K562 (cell line): ENCODE results near the gene RAP1GAP2. TPM values are rescaled to one million over a fixed set of nuclear protein-coding genes. Genes with fewer than 3 reads are reported as not detected.

Source experiments
- ATAC-seq: fragments of 200-7000 bp; cut with Tn5 transposase; 3 replicates; pipeline ENCODE4 v1.9.1; 2020; ENCODE audit warnings: moderate library complexity
- BruUV-seq: library from RNA; stranded (reverse); fragments of 400-500 nt; replicated peaks from 2 replicates; lab custom pipeline; 2021; lab: Mats Ljungman, UMichigan
- CTCF ChIA-PET: fragments of 300-600 bp; formaldehyde crosslinking; extraction: SDS; loops from one replicate; lab custom pipeline; 2021; ENCODE audit warnings: low intra/inter-chr PET ratio; lab: Yijun Ruan, JAX
- POLR2A ChIA-PET: fragments of 300-600, 350-650 bp; sonication (Branson Sonifier 250); formaldehyde crosslinking; extraction: SDS; loops from one replicate; lab custom pipeline; 2021; ENCODE audit warnings: antibody characterized with exemption, inconsistent platforms; lab: Yijun Ruan, JAX
- DNase-seq, 4 experiments: peaks; one replicate each; pipeline versions ENCODE4 v3.0.0 to v3.0.0-alpha.2; 2011 to 2018; ENCODE audit warnings: low spot score in 3 of 4, mixed read lengths in 3 of 4; ENCODE audit errors: extremely low read depth in 1 of 4
- FAIRE-seq: peaks from 2 replicates; lab custom pipeline; 2011; peaks lifted over from hg19 to GRCh38; lab: Jason Lieb, UNC
- H2AFZ ChIP-seq: 2 replicates; pipeline ENCODE4 v1.6.0; 2011; ENCODE audit warnings: low read depth, low read length, control low read depth, inconsistent platforms
- H3K27ac ChIP-seq: fragments of 200-600 bp; 3 replicates; pipeline ENCODE4 v1.8.0; 2011; ENCODE audit warnings: low read depth, mild to moderate bottlenecking, control low read depth, inconsistent platforms, low read length, moderate library complexity, mixed read lengths; ENCODE audit errors: extremely low read depth
- H3K27me3 ChIP-seq, 2 experiments: fragments of 300-600 bp in 1 of 2; 2 replicates in 1 of 2; 3 replicates in 1 of 2; pipeline versions ENCODE4 v1.6.0 to v1.8.0; 2011; ENCODE audit warnings: inconsistent platforms in 2 of 2, low read length in 2 of 2, mild to moderate bottlenecking in 1 of 2, mixed read lengths in 1 of 2, moderate library complexity in 1 of 2; ENCODE audit not compliant: control insufficient read depth in 2 of 2, insufficient read depth in 2 of 2
- H3K36me3 ChIP-seq: fragments of 300-600 bp; 3 replicates; pipeline ENCODE4 v1.8.0; 2011; ENCODE audit warnings: mild to moderate bottlenecking, low read length, inconsistent platforms; ENCODE audit not compliant: control insufficient read depth, insufficient read depth
- H3K4me1 ChIP-seq, 2 experiments: fragments of 200-600 bp in 1 of 2; replicated peaks in 1 of 2; 2 replicates in 1 of 2; 3 replicates in 1 of 2; pipeline versions ENCODE4 v1.5.1 to v1.8.0; 2011; ENCODE audit warnings: inconsistent platforms in 2 of 2, low read length in 2 of 2, mild to moderate bottlenecking in 1 of 2, mixed read lengths in 1 of 2, moderate library complexity in 1 of 2; ENCODE audit not compliant: control insufficient read depth in 2 of 2, insufficient read depth in 2 of 2
- H3K4me2 ChIP-seq: 2 replicates; pipeline ENCODE4 v1.6.1; 2011; ENCODE audit warnings: low read length, control low read depth, inconsistent platforms, mixed read lengths; ENCODE audit not compliant: insufficient read depth
- H3K4me3 ChIP-seq: fragments of 200-600 bp; sonication (generic), shearing (Covaris generic); 2 replicates; pipeline ENCODE4 v1.5.1; 2016; ENCODE audit warnings: control low read depth, inconsistent platforms
- H3K79me2 ChIP-seq: fragments of 200-600 bp; 3 replicates; pipeline ENCODE4 v1.8.0; 2011; ENCODE audit warnings: low read length, inconsistent platforms; ENCODE audit not compliant: control insufficient read depth, insufficient read depth
- H3K9ac ChIP-seq, 2 experiments: 2 replicates each; pipeline versions ENCODE4 v1.6.0 to v1.6.1; 2011; ENCODE audit warnings: low read depth in 2 of 2, low read length in 2 of 2, control low read depth in 1 of 2, inconsistent platforms in 1 of 2, mild to moderate bottlenecking in 1 of 2, mixed read lengths in 1 of 2; ENCODE audit not compliant: insufficient read depth in 1 of 2
- H3K9me1 ChIP-seq: one replicate; pipeline ENCODE4 v1.6.0; 2011; ENCODE audit warnings: inconsistent platforms, mild to moderate bottlenecking, low read length, moderate library complexity; ENCODE audit not compliant: control insufficient read depth, insufficient read depth
- H3K9me3 ChIP-seq: replicated peaks from 2 replicates; pipeline ENCODE4 v1.5.1; 2011; ENCODE audit warnings: low read depth, low read length, inconsistent platforms; ENCODE audit not compliant: control insufficient read depth, insufficient read depth
- H4K20me1 ChIP-seq: replicated peaks from 2 replicates; pipeline ENCODE4 v1.6.1; 2011; ENCODE audit warnings: low read length, inconsistent platforms, mixed read lengths; ENCODE audit not compliant: control insufficient read depth, insufficient read depth
- EGR1 ChIP-seq: fragments of 450-650 bp; conservative IDR thresholded peaks from 2 replicates; pipeline ENCODE4 v1.6.1; 2017; ENCODE audit warnings: mild to moderate bottlenecking
- HNRNPH1 ChIP-seq: fragments of 200-400 bp; formaldehyde crosslinking; optimal IDR thresholded peaks from 2 replicates; pipeline ENCODE3; 2017; ENCODE audit warnings: low read depth, mild to moderate bottlenecking, low read length, moderate library complexity
- WGBS: fragments of 100-300 bp; shearing (Covaris generic); methylation state at CpG from one replicate; pipeline ENCODE4 v1.1.6; 2016; ENCODE audit warnings: low coverage, mixed read lengths; ENCODE audit not compliant: insufficient coverage; ENCODE audit errors: missing lambda C conversion rate; 5-methylcytosine and 5-hydroxymethylcytosine counted together
- in situ Hi-C: fragments of 300-500 bp; cut with MboI; formaldehyde crosslinking; loops from 4 replicates; pipeline ENCODE4 v1.15.0; 2018; ENCODE audit warnings: inconsistent platforms, mixed read lengths
- intact Hi-C: fragments of 100-400 bp; cut with micrococcal nuclease; formaldehyde crosslinking; loops from 2 replicates; pipeline ENCODE4 v1.14.2; 2022
- polyA plus RNA-seq, 8 experiments: library from polyadenylated mRNA; depleted of rRNA in 4 of 8; stranded (reverse) in 5 of 8; unstranded in 3 of 8; fragments of >200 nt; fragmentation: Nextera tagmentation in 2 of 8; fragmentation: Illumina TruSeq in 1 of 8; extraction: Ambion mirVana in 2 of 8; extraction: Trizol in 1 of 8; gene quantifications; 2 replicates each; pipeline versions ENCODE4 v1.2.1 to v1.2.3, GENCODE V29; 2011 to 2014; ENCODE audit warnings: inconsistent platforms in 1 of 8, missing spikeins in 1 of 8
- total RNA-seq, 7 experiments: library from RNA; depleted of rRNA in 6 of 7; stranded (reverse); fragments of >200 nt in 6 of 7; fragmentation: Illumina TruSeq in 2 of 7; extraction: Trizol in 2 of 7; gene quantifications; 2 replicates each; pipeline versions ENCODE4 v1.2.1 to v1.2.3, GENCODE V29; 2011 to 2021; ENCODE audit warnings: low replicate concordance in 1 of 7
- TF ChIP-seq, protein P1 (sequence below): fragments of 450-650 bp; IDR thresholded peaks from 2 replicates; pipeline ENCODE4 v1.6.1; 2016; ENCODE audit warnings: missing biosample characterization, missing genetic modification characterization
- TF ChIP-seq, protein P2 (sequence below), 2 experiments: fragments of 250-450 bp in 1 of 2; fragments of 450-650 bp in 1 of 2; sonication (Bioruptor Pico) in 1 of 2; IDR thresholded peaks; 2 replicates each; pipeline versions ENCODE4 v1.6.1 to v1.8.0; 2016 to 2021; ENCODE audit warnings: mild to moderate bottlenecking in 2 of 2, moderate library complexity in 2 of 2, missing compliant biosample characterization in 1 of 2, missing genetic modification characterization in 1 of 2
- TF ChIP-seq, protein P3 (sequence below): sonication (generic); formaldehyde crosslinking; IDR thresholded peaks from 2 replicates; pipeline ENCODE4 v1.8.0; 2023; ENCODE audit warnings: mild to moderate bottlenecking, missing genetic modification reagents
- TF ChIP-seq, protein P4 (sequence below): fragments of 250-450 bp; sonication (Bioruptor Pico); IDR thresholded peaks from 2 replicates; pipeline ENCODE4 v1.8.0; 2021; ENCODE audit warnings: mild to moderate bottlenecking, moderate library complexity
- TF ChIP-seq, protein P5 (sequence below): fragments of 150-350 bp; IDR thresholded peaks from 2 replicates; pipeline ENCODE4 v1.6.1; 2014; ENCODE audit warnings: low read depth, mild to moderate bottlenecking, low read length, borderline replicate concordance

The RAP1GAP2 gene
- total and polyA plus RNA-seq, 9 of the 15 experiments (the other 6 are each of a cell fraction or from before 2014, with no cell fraction given): 0.01 to 1.3 (median 0.42) TPM; not detected in 1

DNA sequence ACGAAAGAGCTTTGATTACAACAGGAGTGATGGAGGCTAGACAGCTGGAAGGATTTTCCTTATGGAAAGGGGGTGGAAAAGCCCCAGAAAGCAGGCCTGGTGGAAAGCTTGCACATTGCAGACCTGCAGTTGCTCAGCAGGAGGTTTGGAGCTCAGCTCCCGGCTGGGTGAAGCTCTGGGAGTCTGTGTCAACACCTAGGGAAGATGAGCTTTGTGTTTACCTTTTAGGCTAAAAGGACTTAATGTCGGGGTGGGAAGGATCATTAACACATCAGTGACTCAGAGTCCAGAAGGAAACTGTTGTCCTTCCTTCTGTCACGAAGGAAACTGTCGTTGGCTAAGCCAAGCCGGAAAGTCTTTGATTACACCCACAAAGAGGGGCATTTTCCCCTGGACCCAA is 48.2 kb downstream of the RAP1GAP2 start:
- no peak overlapping the region for H3K4me3 ChIP-seq
- ChIA-PET POLR2A (no interaction called here), CTCF (no interaction called here)
- no peak for TF ChIP-seq HNRNPH1
- TF ChIP-seq, protein P1, sequence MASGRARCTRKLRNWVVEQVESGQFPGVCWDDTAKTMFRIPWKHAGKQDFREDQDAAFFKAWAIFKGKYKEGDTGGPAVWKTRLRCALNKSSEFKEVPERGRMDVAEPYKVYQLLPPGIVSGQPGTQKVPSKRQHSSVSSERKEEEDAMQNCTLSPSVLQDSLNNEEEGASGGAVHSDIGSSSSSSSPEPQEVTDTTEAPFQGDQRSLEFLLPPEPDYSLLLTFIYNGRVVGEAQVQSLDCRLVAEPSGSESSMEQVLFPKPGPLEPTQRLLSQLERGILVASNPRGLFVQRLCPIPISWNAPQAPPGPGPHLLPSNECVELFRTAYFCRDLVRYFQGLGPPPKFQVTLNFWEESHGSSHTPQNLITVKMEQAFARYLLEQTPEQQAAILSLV (tag): no peak
- TF ChIP-seq, protein P2, sequence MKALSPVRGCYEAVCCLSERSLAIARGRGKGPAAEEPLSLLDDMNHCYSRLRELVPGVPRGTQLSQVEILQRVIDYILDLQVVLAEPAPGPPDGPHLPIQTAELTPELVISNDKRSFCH (CRISPR knock-in tag; IDR thresholded peaks at IDR 0.05): no peak
- TF ChIP-seq, protein P2 (tag; IDR thresholded peaks at IDR 0.05): no peak
- TF ChIP-seq, protein P3, sequence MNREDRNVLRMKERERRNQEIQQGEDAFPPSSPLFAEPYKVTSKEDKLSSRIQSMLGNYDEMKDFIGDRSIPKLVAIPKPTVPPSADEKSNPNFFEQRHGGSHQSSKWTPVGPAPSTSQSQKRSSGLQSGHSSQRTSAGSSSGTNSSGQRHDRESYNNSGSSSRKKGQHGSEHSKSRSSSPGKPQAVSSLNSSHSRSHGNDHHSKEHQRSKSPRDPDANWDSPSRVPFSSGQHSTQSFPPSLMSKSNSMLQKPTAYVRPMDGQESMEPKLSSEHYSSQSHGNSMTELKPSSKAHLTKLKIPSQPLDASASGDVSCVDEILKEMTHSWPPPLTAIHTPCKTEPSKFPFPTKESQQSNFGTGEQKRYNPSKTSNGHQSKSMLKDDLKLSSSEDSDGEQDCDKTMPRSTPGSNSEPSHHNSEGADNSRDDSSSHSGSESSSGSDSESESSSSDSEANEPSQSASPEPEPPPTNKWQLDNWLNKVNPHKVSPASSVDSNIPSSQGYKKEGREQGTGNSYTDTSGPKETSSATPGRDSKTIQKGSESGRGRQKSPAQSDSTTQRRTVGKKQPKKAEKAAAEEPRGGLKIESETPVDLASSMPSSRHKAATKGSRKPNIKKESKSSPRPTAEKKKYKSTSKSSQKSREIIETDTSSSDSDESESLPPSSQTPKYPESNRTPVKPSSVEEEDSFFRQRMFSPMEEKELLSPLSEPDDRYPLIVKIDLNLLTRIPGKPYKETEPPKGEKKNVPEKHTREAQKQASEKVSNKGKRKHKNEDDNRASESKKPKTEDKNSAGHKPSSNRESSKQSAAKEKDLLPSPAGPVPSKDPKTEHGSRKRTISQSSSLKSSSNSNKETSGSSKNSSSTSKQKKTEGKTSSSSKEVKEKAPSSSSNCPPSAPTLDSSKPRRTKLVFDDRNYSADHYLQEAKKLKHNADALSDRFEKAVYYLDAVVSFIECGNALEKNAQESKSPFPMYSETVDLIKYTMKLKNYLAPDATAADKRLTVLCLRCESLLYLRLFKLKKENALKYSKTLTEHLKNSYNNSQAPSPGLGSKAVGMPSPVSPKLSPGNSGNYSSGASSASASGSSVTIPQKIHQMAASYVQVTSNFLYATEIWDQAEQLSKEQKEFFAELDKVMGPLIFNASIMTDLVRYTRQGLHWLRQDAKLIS (CRISPR knock-in tag): no peak
- TF ChIP-seq, protein P4, sequence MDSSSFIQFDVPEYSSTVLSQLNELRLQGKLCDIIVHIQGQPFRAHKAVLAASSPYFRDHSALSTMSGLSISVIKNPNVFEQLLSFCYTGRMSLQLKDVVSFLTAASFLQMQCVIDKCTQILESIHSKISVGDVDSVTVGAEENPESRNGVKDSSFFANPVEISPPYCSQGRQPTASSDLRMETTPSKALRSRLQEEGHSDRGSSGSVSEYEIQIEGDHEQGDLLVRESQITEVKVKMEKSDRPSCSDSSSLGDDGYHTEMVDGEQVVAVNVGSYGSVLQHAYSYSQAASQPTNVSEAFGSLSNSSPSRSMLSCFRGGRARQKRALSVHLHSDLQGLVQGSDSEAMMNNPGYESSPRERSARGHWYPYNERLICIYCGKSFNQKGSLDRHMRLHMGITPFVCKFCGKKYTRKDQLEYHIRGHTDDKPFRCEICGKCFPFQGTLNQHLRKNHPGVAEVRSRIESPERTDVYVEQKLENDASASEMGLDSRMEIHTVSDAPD (CRISPR knock-in tag): no peak
- no peak for TF ChIP-seq EGR1
- TF ChIP-seq, protein P5, sequence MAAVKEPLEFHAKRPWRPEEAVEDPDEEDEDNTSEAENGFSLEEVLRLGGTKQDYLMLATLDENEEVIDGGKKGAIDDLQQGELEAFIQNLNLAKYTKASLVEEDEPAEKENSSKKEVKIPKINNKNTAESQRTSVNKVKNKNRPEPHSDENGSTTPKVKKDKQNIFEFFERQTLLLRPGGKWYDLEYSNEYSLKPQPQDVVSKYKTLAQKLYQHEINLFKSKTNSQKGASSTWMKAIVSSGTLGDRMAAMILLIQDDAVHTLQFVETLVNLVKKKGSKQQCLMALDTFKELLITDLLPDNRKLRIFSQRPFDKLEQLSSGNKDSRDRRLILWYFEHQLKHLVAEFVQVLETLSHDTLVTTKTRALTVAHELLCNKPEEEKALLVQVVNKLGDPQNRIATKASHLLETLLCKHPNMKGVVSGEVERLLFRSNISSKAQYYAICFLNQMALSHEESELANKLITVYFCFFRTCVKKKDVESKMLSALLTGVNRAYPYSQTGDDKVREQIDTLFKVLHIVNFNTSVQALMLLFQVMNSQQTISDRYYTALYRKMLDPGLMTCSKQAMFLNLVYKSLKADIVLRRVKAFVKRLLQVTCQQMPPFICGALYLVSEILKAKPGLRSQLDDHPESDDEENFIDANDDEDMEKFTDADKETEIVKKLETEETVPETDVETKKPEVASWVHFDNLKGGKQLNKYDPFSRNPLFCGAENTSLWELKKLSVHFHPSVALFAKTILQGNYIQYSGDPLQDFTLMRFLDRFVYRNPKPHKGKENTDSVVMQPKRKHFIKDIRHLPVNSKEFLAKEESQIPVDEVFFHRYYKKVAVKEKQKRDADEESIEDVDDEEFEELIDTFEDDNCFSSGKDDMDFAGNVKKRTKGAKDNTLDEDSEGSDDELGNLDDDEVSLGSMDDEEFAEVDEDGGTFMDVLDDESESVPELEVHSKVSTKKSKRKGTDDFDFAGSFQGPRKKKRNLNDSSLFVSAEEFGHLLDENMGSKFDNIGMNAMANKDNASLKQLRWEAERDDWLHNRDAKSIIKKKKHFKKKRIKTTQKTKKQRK: no peak
- H3K4me2 ChIP-seq: no peak overlapping the region
- no peaks in the 10 kb centered on the region for H4K20me1 ChIP-seq
- 5% methylated on average over 6 of the region's 6 CpGs for WGBS
- BruUV-seq: no TSS peak
- in situ Hi-C loops: loop anchor here (25.0 kb wide), 1 partner anchor 168 kb away; no protein-coding TSS in a partner anchor
- no peak overlapping the region for H2AFZ ChIP-seq
- FAIRE-seq (no peak), ATAC-seq (no peak), DNase-seq (no peak)
- no peaks in the 10 kb centered on the region for H3K9me1 ChIP-seq
- H3K79me2 ChIP-seq: no peaks in the 10 kb centered on the region
- no peak overlapping the region for H3K27ac ChIP-seq
- H3K9ac ChIP-seq: no peak overlapping the region
- no peaks in the 10 kb centered on the region; a peak in 1 of 5 replicates for H3K4me1 ChIP-seq
- H3K36me3 ChIP-seq: no peaks in the 10 kb centered on the region
- peaks cover 0 to 24% of the 10 kb centered on the region in 2 experiments; a peak in 2 of 5 replicates for H3K27me3 ChIP-seq
- H3K9me3 ChIP-seq: no peaks in the 10 kb centered on the region
- intact Hi-C loops: no loop called here
